Measurements from ENCODE around the gene DIS3L2.

DNA sequence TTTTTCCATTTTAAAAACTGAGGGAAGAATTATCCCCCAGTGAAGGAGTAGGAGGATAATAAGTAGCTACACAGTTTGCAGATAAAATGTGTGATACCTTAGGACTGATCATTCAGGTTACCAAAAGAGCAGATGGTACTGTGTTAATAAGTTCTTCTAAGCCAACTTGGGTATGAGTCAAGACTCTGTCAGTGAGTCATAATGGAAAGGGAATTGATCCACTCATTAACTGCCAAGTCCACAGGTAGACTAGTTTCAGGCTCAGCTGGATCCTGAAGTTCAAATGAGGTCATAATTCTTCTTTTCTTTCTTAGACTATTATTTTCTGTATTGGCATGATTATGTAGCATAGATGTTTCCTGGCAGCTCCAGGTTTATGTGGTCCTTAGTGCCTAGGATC is 274.7 kb downstream of the DIS3L2 start:
- TF ChIP-seq EZH2 (IDR thresholded peaks at IDR 0.05) (no peak), POLR2AphosphoS5 (IDR thresholded peaks at IDR 0.05; ENCODE audit: borderline replicate concordance, low read depth, low read length) (no peak)
